ENCODE data around the gene ALDH1L1. TPM values are rescaled to one million over a fixed set of nuclear protein-coding genes. Genes with fewer than 3 reads are reported as not detected.

ALDH1L1 gene
- total RNA-seq, 6 donors from 2014 or later = 2.4 to 11.5 (median 4.7) TPM

- DNase-seq (peak in 1 of 2 donors; percentile 72), ATAC-seq (ENCODE audit: low FRiP score in 2 of 2) (peak in 1 of 2 donors; percentile 1)
- peaks cover 3 to 22% (median 8%) of the 10 kb centered on the region in 4 donors for H3K4me1 ChIP-seq
- TF ChIP-seq POLR2A (IDR thresholded peaks at IDR 0.05) (no peak), CTCF (IDR thresholded peaks at IDR 0.05) (no peak), EP300 (IDR thresholded peaks at IDR 0.05) (no peak), POLR2AphosphoS5 (IDR thresholded peaks at IDR 0.05) (no peak)
- H3K9me3 ChIP-seq = no peaks in the 10 kb centered on the region
- peak overlapping the region in 1 of 4 donors; percentile 67 for H3K4me3 ChIP-seq
- 89 to 92% methylated on average over 5 to 13 of the region's 15 CpGs for WGBS, 2 donors
- H3K27me3 ChIP-seq = no peaks in the 10 kb centered on the region
- H3K36me3 ChIP-seq = no peaks in the 10 kb centered on the region
- peak overlapping the region in 2 of 4 donors; percentile 89 to 94 for H3K27ac ChIP-seq
Measured at GRCh38 chr3:126082362-126083137, 97.8 kb downstream of the ALDH1L1 start.

GRCh38 chr3:126081618-126082361, 98.6 kb downstream of the ALDH1L1 start:
- DNase-seq (peak in 1 of 2 donors; percentile 69), ATAC-seq (ENCODE audit: low FRiP score in 2 of 2) (peak in 1 of 2 donors; percentile 35)
- no peak for TF ChIP-seq POLR2AphosphoS5 (IDR thresholded peaks at IDR 0.05)
- peak in 2 of 6 experiments; percentile 4 to 39 for TF ChIP-seq CTCF (IDR thresholded peaks at IDR 0.05)
- TF ChIP-seq POLR2A (IDR thresholded peaks at IDR 0.05) = no peak
- WGBS, 2 donors = 77 to 88% methylated on average over 6 to 9 of the region's 9 CpGs
- Histone ChIP-seq H3K4me3 (no peak overlapping the region), H3K9me3 (no peaks in the 10 kb centered on the region), H3K36me3 (no peaks in the 10 kb centered on the region), H3K27ac (no peak overlapping the region), H3K27me3 (no peaks in the 10 kb centered on the region), H3K4me1 (peaks cover 3 to 22% (median 8%) of the 10 kb centered on the region in 4 donors)

GRCh38 chr3:126080970-126081369, 99.4 kb downstream of the ALDH1L1 start:
- H3K27me3 ChIP-seq = no peaks in the 10 kb centered on the region
- TF ChIP-seq EP300 (IDR thresholded peaks at IDR 0.05) (no peak), CTCF (IDR thresholded peaks at IDR 0.05) (no peak), POLR2A (IDR thresholded peaks at IDR 0.05) (no peak), POLR2AphosphoS5 (IDR thresholded peaks at IDR 0.05) (no peak)
- no peak overlapping the region for H3K4me3 ChIP-seq
- H3K4me1 ChIP-seq = peaks cover 3 to 22% (median 8%) of the 10 kb centered on the region in 4 donors
- H3K9me3 ChIP-seq = no peaks in the 10 kb centered on the region
- ATAC-seq (ENCODE audit: low FRiP score in 2 of 2) = no peak
- no peaks in the 10 kb centered on the region for H3K36me3 ChIP-seq
- DNase-seq = no peak
- 90 to 93% methylated on average over 5 of the region's 5 CpGs for WGBS, 2 donors
- H3K27ac ChIP-seq = no peak overlapping the region

GRCh38 chr3:126078866-126079265, 101.5 kb downstream of the ALDH1L1 start:
- no peak overlapping the region for H3K27ac ChIP-seq
- no peaks in the 10 kb centered on the region for H3K27me3 ChIP-seq
- no peaks in the 10 kb centered on the region for H3K36me3 ChIP-seq
- DNase-seq = no peak
- peaks cover 3 to 10% (median 5%) of the 10 kb centered on the region in 4 donors for H3K4me1 ChIP-seq
- no peaks in the 10 kb centered on the region for H3K9me3 ChIP-seq
- ATAC-seq (ENCODE audit: low FRiP score in 2 of 2) = no peak
- TF ChIP-seq POLR2AphosphoS5 (IDR thresholded peaks at IDR 0.05) (no peak), POLR2A (IDR thresholded peaks at IDR 0.05) (no peak), CTCF (IDR thresholded peaks at IDR 0.05) (no peak), EP300 (IDR thresholded peaks at IDR 0.05) (no peak)
- WGBS, 2 donors = 92 to 94% methylated on average over 4 of the region's 4 CpGs
- no peak overlapping the region for H3K4me3 ChIP-seq
